HG03520 (cell line): ENCODE measurements around the gene RSPO3.

Experiments
- ATAC-seq: cut with Tn5 transposase; IDR thresholded peaks from one replicate; pipeline ENCODE4 v1.9.1; 2021; ENCODE audit warnings: mild to moderate bottlenecking, moderate library complexity; ENCODE audit not compliant: unreplicated experiment

The RSPO3 gene

GRCh38 chr6:127110712-127111111, 7.8 kb upstream of the RSPO3 start:
- no peak for ATAC-seq

GRCh38 chr6:127111526-127111925, 6.9 kb upstream of the RSPO3 start:
- ATAC-seq: no peak

- no peak for ATAC-seq
Measured at GRCh38 chr6:127114214-127114760, 4.2 kb upstream of the RSPO3 start.

GRCh38 chr6:127115084-127115655, 3.3 kb upstream of the RSPO3 start:
- ATAC-seq: no peak

- ATAC-seq: no peak
Measured at GRCh38 chr6:127115746-127116145, 2.7 kb upstream of the RSPO3 start.

GRCh38 chr6:127117979-127118297, 533 bp upstream of the RSPO3 start:
- ATAC-seq: no peak

GRCh38 chr6:127119102-127120022, 891 bp downstream of the RSPO3 start:
- peak; percentile 41 for ATAC-seq

- ATAC-seq: no peak
Measured at GRCh38 chr6:127120023-127120786, 1.7 kb downstream of the RSPO3 start.

- peak; percentile 84 for ATAC-seq
Measured at GRCh38 chr6:127120787-127121636, 2.5 kb downstream of the RSPO3 start.

GRCh38 chr6:127121637-127121960, 3.1 kb downstream of the RSPO3 start:
- no peak for ATAC-seq

GRCh38 chr6:127124172-127124571, 5.7 kb downstream of the RSPO3 start:
- ATAC-seq: no peak

GRCh38 chr6:127124680-127125079, 6.2 kb downstream of the RSPO3 start:
- ATAC-seq: no peak

GRCh38 chr6:127128066-127128465, 9.6 kb downstream of the RSPO3 start:
- no peak for ATAC-seq

GRCh38 chr6:127129251-127129650, 10.8 kb downstream of the RSPO3 start:
- ATAC-seq: no peak

- no peak for ATAC-seq
Measured at GRCh38 chr6:127131275-127131674, 12.8 kb downstream of the RSPO3 start.

- no peak for ATAC-seq
Measured at GRCh38 chr6:127131772-127132376, 13.4 kb downstream of the RSPO3 start.

- no peak for ATAC-seq
Measured at GRCh38 chr6:127134136-127134535, 15.7 kb downstream of the RSPO3 start.

GRCh38 chr6:127136786-127137185, 18.3 kb downstream of the RSPO3 start:
- ATAC-seq: no peak

GRCh38 chr6:127146932-127147331, 28.5 kb downstream of the RSPO3 start:
- ATAC-seq: no peak

GRCh38 chr6:127147534-127147933, 29.1 kb downstream of the RSPO3 start:
- ATAC-seq: no peak
